ENCODE measurements around the gene ADAD1. TPM values are rescaled to one million over a fixed set of nuclear protein-coding genes. Genes with fewer than 3 reads are reported as not detected.

ADAD1 gene
- total RNA-seq, 1 donor from 2014 or later = not detected

GRCh38 chr4:122475233-122475632 is 96.4 kb downstream of the ADAD1 start:
- DNase-seq (ENCODE audit: low spot score) = no peak
- no peak overlapping the region for H3K4me3 Mint-ChIP-seq (ENCODE audit: unreplicated experiment)
- TF ChIP-seq CTCF (IDR thresholded peaks at IDR 0.05) = no peak
- H3K36me3 Mint-ChIP-seq (ENCODE audit: low read depth) = no peaks in the 10 kb centered on the region
- no peak overlapping the region for H3K27ac Mint-ChIP-seq (ENCODE audit: unreplicated experiment)
- no peaks in the 10 kb centered on the region for H3K4me1 Mint-ChIP-seq (ENCODE audit: low read depth)
- peaks cover 8% of the 10 kb centered on the region for H3K27me3 Mint-ChIP-seq (ENCODE audit: low read depth)
- peaks cover 3% of the 10 kb centered on the region for H3K9me3 Mint-ChIP-seq (ENCODE audit: low read depth)

- Mint-ChIP-seq H3K27me3 (ENCODE audit: low read depth) (peaks cover 5% of the 10 kb centered on the region), H3K36me3 (ENCODE audit: low read depth) (no peaks in the 10 kb centered on the region), H3K27ac (ENCODE audit: unreplicated experiment) (no peak overlapping the region), H3K4me1 (ENCODE audit: low read depth) (no peaks in the 10 kb centered on the region), H3K9me3 (ENCODE audit: low read depth) (peaks cover 3% of the 10 kb centered on the region), H3K4me3 (ENCODE audit: unreplicated experiment) (no peak overlapping the region)
- TF ChIP-seq CTCF (IDR thresholded peaks at IDR 0.05) = no peak
- DNase-seq (ENCODE audit: low spot score) = no peak
These were observed 97.3 kb downstream of the ADAD1 start for GRCh38 chr4:122476126-122476525.

- DNase-seq (ENCODE audit: low spot score) = no peak
- TF ChIP-seq CTCF (IDR thresholded peaks at IDR 0.05) = no peak
- no peak overlapping the region for H3K27ac Mint-ChIP-seq (ENCODE audit: unreplicated experiment)
- no peaks in the 10 kb centered on the region for H3K4me1 Mint-ChIP-seq (ENCODE audit: low read depth)
- peaks cover 5% of the 10 kb centered on the region for H3K27me3 Mint-ChIP-seq (ENCODE audit: low read depth)
- no peaks in the 10 kb centered on the region for H3K36me3 Mint-ChIP-seq (ENCODE audit: low read depth)
- H3K9me3 Mint-ChIP-seq (ENCODE audit: low read depth) = peaks cover 3% of the 10 kb centered on the region
- H3K4me3 Mint-ChIP-seq (ENCODE audit: unreplicated experiment) = no peak overlapping the region
These were observed 97.9 kb downstream of the ADAD1 start for GRCh38 chr4:122476745-122477144.

Other genes with a start within 250 kb of the ADAD1 start
- 39.6 to 50.6 TPM (median 41.5 TPM) in 3 replicates for gene BLTP1, start 226.7 kb upstream of the ADAD1 start, total RNA-seq
- not detected in 3 replicates for gene IL2, start 77.7 kb downstream of the ADAD1 start, total RNA-seq
- gene IL21, start 242.1 kb downstream of the ADAD1 start, total RNA-seq = not detected in 3 replicates